ENCODE results near the gene CDH23. TPM values are rescaled to one million over a fixed set of nuclear protein-coding genes. Genes with fewer than 3 reads are reported as not detected.

CDH23 gene
- total RNA-seq, 2 donors from 2014 or later: 3.9 to 4.4 TPM

DNA sequence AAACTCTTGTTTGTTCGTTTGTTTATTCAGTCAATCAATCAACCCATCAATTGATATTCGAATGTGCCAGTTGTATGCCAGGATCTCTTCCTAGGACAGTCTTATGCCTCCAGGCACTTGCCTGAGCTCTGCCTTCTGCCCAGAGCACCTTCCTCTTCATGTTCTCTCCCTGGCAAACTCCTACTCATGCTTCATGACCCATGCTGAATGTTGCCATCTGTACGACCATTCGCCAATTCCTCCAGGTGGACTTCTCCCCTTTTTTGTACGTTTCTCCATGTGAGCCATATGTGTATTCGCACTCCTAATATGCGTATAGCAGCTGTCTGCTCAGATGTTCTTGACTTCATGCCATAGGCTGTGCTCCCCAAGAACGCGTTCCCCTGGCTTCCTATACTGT, 180.1 kb downstream of the CDH23 start:
- Histone ChIP-seq H3K36me3 (no peaks in the 10 kb centered on the region), H3K4me3 (no peak overlapping the region), H3K4me1 (peaks cover 0 to 5% of the 10 kb centered on the region in 2 donors), H3K9me3 (no peaks in the 10 kb centered on the region), H3K27me3 (no peaks in the 10 kb centered on the region), H3K27ac (no peak overlapping the region)
- TF ChIP-seq, protein P1, sequence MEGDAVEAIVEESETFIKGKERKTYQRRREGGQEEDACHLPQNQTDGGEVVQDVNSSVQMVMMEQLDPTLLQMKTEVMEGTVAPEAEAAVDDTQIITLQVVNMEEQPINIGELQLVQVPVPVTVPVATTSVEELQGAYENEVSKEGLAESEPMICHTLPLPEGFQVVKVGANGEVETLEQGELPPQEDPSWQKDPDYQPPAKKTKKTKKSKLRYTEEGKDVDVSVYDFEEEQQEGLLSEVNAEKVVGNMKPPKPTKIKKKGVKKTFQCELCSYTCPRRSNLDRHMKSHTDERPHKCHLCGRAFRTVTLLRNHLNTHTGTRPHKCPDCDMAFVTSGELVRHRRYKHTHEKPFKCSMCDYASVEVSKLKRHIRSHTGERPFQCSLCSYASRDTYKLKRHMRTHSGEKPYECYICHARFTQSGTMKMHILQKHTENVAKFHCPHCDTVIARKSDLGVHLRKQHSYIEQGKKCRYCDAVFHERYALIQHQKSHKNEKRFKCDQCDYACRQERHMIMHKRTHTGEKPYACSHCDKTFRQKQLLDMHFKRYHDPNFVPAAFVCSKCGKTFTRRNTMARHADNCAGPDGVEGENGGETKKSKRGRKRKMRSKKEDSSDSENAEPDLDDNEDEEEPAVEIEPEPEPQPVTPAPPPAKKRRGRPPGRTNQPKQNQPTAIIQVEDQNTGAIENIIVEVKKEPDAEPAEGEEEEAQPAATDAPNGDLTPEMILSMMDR (IDR thresholded peaks at IDR 0.05): no peak
- DNase-seq (ENCODE audit: low spot score): no peak

DNA sequence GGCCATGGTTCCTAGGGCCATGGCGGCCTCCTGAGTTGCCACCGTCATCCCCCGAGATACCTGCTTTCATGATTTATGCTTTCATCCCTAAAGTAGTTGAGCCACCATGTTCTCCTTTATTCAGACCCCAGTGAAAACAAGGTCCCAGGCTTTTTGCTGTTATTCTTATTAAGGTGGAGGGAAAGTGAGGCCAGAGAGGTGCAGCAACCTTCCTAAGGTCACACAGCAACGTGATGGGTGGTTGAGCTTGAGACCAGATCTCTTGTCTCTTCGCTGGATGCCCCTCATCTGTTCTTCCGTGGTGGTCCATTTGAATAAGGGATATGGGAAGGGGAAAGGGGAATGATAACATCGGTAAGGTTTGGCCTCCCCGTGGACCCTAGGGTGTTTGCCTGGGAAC, 180.6 kb downstream of the CDH23 start:
- no peaks in the 10 kb centered on the region for H3K9me3 ChIP-seq
- TF ChIP-seq, protein P1 (IDR thresholded peaks at IDR 0.05): no peak
- no peak overlapping the region for H3K27ac ChIP-seq
- no peak for DNase-seq (ENCODE audit: low spot score)
- H3K4me1 ChIP-seq: peaks cover 0 to 5% of the 10 kb centered on the region in 2 donors
- no peaks in the 10 kb centered on the region for H3K27me3 ChIP-seq
- H3K36me3 ChIP-seq: no peaks in the 10 kb centered on the region
- no peak overlapping the region for H3K4me3 ChIP-seq

DNA sequence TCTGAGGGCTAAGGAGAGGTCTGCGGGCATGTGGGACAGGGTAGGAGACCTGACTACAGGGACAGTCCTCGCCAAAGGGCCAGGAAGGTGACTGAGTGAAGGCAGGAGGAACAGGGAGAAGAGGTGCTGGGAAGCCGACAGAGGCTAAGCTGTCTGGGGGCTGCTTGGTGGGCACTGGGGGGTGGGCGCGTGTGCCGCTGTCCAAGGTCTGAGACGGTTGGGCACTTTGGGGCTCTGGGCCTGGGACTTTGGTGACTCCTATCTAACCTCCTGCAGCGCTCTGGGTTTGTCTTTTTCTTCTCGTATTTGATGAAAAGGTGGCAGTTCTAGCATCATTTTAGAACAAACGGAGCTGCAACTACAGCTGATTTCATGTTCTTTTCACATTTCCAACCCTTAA, 181.3 kb downstream of the CDH23 start:
- H3K27ac ChIP-seq: no peak overlapping the region
- no peaks in the 10 kb centered on the region for H3K36me3 ChIP-seq
- H3K27me3 ChIP-seq: no peaks in the 10 kb centered on the region
- DNase-seq (ENCODE audit: low spot score): no peak
- H3K4me3 ChIP-seq: no peak overlapping the region
- no peaks in the 10 kb centered on the region for H3K9me3 ChIP-seq
- TF ChIP-seq, protein P1 (IDR thresholded peaks at IDR 0.05): no peak
- H3K4me1 ChIP-seq: peaks cover 0 to 5% of the 10 kb centered on the region in 2 donors

DNA sequence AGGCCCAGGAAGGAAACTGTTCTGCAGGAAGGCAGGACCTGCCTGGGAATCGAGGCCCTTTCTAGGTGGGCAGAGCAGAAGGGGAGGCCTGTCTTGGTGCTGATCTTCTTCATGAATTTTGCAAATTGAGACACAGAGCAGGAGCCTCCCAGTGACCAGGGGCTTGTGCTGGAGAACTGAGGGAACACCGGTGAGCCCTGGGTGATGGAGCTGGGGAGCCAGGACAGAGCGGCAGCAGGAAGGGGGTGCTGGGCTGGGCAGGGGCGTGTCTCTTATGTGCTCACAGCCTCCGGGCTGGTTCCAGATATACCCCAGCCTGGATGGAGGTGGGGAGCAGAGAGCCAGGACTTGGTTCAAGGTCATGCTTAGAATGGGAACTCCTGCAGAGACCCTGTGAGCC, 182.9 kb downstream of the CDH23 start:
- H3K9me3 ChIP-seq: no peaks in the 10 kb centered on the region
- H3K4me3 ChIP-seq: no peak overlapping the region
- no peak for DNase-seq (ENCODE audit: low spot score)
- peaks cover 0 to 5% of the 10 kb centered on the region in 2 donors for H3K4me1 ChIP-seq
- TF ChIP-seq, protein P1 (IDR thresholded peaks at IDR 0.05): no peak
- no peaks in the 10 kb centered on the region for H3K36me3 ChIP-seq
- H3K27ac ChIP-seq: no peak overlapping the region
- no peaks in the 10 kb centered on the region for H3K27me3 ChIP-seq

DNA sequence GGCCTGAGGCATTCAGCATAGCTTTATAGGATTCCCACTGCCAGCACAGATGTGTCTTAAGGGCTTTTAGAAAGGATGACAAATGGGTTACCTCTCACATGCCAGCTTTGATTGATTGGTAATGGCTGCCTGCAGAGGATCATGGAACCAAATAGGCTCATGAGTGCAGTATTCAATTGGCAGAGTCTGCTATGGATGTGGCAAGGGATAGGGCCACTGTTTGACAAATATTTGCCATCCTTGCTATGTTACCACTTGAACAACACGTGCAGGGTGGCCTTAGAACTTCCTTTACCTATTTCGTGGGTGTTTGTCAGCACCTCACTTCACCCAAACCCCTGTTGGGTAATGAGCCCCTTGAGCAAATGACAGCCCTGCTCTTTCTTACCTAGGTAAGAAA, 183.7 kb downstream of the CDH23 start:
- no peak overlapping the region for H3K27ac ChIP-seq
- H3K36me3 ChIP-seq: no peaks in the 10 kb centered on the region
- TF ChIP-seq, protein P1 (IDR thresholded peaks at IDR 0.05): no peak

DNA sequence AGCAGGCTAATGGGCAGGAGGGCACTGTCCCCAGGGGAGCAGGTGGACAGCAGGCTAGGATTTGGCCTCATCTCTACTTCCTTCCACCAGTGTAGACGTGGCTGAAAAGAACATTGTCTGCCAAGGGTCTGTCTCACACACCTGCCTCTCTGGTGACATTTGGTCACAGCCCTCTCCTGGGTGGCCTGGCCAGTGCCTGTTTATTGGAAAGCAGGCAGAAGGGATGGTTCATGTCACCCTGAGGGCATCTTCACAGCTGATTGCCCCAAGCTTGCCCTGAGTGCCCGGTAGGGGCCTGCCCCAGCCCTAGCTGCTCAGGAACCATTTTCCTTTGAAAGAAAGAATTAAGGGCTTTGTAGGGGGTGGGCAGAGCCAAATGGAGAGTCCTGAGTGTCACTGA, 184.2 kb downstream of the CDH23 start:
- H3K4me1 ChIP-seq: no peaks in the 10 kb centered on the region
- H3K4me3 ChIP-seq: no peak overlapping the region
- no peak overlapping the region for H3K27ac ChIP-seq
- H3K36me3 ChIP-seq: no peaks in the 10 kb centered on the region
- no peaks in the 10 kb centered on the region for H3K9me3 ChIP-seq
- DNase-seq (ENCODE audit: low spot score): no peak
- no peaks in the 10 kb centered on the region for H3K27me3 ChIP-seq
- TF ChIP-seq, protein P1 (IDR thresholded peaks at IDR 0.05): no peak

More for the DNA sequence above, 183.7 kb downstream of the CDH23 start:
- no peak for DNase-seq (ENCODE audit: low spot score)
- no peaks in the 10 kb centered on the region for H3K9me3 ChIP-seq
- H3K27me3 ChIP-seq: no peaks in the 10 kb centered on the region
- H3K4me3 ChIP-seq: no peak overlapping the region
- peaks cover 0 to 3% of the 10 kb centered on the region in 2 donors for H3K4me1 ChIP-seq

Data from right atrium auricular region (tissue), 2 donors.